ENCODE results near the gene DMD.

- TF ChIP-seq, protein P1, sequence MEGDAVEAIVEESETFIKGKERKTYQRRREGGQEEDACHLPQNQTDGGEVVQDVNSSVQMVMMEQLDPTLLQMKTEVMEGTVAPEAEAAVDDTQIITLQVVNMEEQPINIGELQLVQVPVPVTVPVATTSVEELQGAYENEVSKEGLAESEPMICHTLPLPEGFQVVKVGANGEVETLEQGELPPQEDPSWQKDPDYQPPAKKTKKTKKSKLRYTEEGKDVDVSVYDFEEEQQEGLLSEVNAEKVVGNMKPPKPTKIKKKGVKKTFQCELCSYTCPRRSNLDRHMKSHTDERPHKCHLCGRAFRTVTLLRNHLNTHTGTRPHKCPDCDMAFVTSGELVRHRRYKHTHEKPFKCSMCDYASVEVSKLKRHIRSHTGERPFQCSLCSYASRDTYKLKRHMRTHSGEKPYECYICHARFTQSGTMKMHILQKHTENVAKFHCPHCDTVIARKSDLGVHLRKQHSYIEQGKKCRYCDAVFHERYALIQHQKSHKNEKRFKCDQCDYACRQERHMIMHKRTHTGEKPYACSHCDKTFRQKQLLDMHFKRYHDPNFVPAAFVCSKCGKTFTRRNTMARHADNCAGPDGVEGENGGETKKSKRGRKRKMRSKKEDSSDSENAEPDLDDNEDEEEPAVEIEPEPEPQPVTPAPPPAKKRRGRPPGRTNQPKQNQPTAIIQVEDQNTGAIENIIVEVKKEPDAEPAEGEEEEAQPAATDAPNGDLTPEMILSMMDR (IDR thresholded peaks at IDR 0.05; ENCODE audit: low read depth, low read length): no peak
- TF ChIP-seq EZH2phosphoT487 (IDR thresholded peaks at IDR 0.05; ENCODE audit: low read depth): no peak
Measured at GRCh38 chrX:32937043-32937442, 274.3 kb downstream of the DMD start.

Measured in OCI-LY3 (cell line).